Astrocyte of the cerebellum (primary cell): ENCODE results near the gene MTSS2.

Source experiments
- DNase-seq: peaks from one replicate; pipeline ENCODE4 v3.0.0-alpha.2; 2011; ENCODE audit warnings: low read depth
- H3K4me3 ChIP-seq: 2 replicates; pipeline ENCODE4 v1.5.1; 2011; ENCODE audit warnings: mild to moderate bottlenecking, low read depth, low read length, moderate library complexity
- CTCF ChIP-seq: IDR thresholded peaks from 2 replicates; pipeline ENCODE4 v1.5.1; 2012; ENCODE audit warnings: low read length, low read depth, moderate library complexity, mild to moderate bottlenecking; ENCODE audit errors: missing control alignments
- in situ Hi-C: cut with HindIII; loops from 2 replicates; pipeline ENCODE4 v1.10.0; 2017; ENCODE audit warnings: low sequenced_read_pairs

MTSS2 gene

GRCh38 chr16:70704586-70704985 is 18.7 kb upstream of the MTSS2 start:
- no peak overlapping the region for H3K4me3 ChIP-seq
- in situ Hi-C loops = no loop called here
- no peak for TF ChIP-seq CTCF
- DNase-seq = no peak

GRCh38 chr16:70703835-70704381 is 18.1 kb upstream of the MTSS2 start:
- DNase-seq = no peak
- no peak for TF ChIP-seq CTCF
- H3K4me3 ChIP-seq = no peak overlapping the region
- in situ Hi-C loops = no loop called here

GRCh38 chr16:70703041-70703834 is 17.4 kb upstream of the MTSS2 start:
- in situ Hi-C loops = no loop called here
- TF ChIP-seq CTCF = peak; percentile 41
- peak; percentile 75 for DNase-seq
- no peak overlapping the region for H3K4me3 ChIP-seq

- H3K4me3 ChIP-seq = no peak overlapping the region
- in situ Hi-C loops = no loop called here
- TF ChIP-seq CTCF = no peak
- no peak for DNase-seq
Measured at GRCh38 chr16:70702624-70703023, 16.8 kb upstream of the MTSS2 start.

GRCh38 chr16:70701998-70702397 is 16.1 kb upstream of the MTSS2 start:
- TF ChIP-seq CTCF = no peak
- no peak for DNase-seq
- H3K4me3 ChIP-seq = no peak overlapping the region
- in situ Hi-C loops = no loop called here

- H3K4me3 ChIP-seq = no peak overlapping the region
- DNase-seq = no peak
- in situ Hi-C loops = no loop called here
- no peak for TF ChIP-seq CTCF
Measured at GRCh38 chr16:70701596-70701995, 15.7 kb upstream of the MTSS2 start.
